Subcutaneous abdominal adipose tissue (tissue), 5 donors: Measurements from ENCODE around the gene IGSF3.
"Not testable (repeated sequence)": the region's sequence is repeated elsewhere in the genome, so short reads cannot be mapped to it uniquely, and the experiment has no call there.

Source experiments
- H3K27ac ChIP-seq: one replicate; pipeline ENCODE4 v1.7.0; 2013; ENCODE audit warnings: low read depth, mild to moderate bottlenecking, inconsistent platforms, low read length, moderate library complexity
- H3K27me3 ChIP-seq, 5 donors: one replicate each; pipeline ENCODE4 v1.7.0; 2013; ENCODE audit warnings: low read length in 5 of 5, inconsistent platforms in 1 of 5; ENCODE audit not compliant: control insufficient read depth in 5 of 5, insufficient read depth in 4 of 5
- H3K36me3 ChIP-seq, 5 donors: one replicate each; pipeline ENCODE4 v1.7.0; 2013; ENCODE audit warnings: low read length in 5 of 5; ENCODE audit not compliant: control insufficient read depth in 5 of 5, insufficient read depth in 5 of 5
- H3K4me1 ChIP-seq, 5 donors: one replicate each; pipeline ENCODE4 v1.7.0; 2013; ENCODE audit warnings: low read length in 5 of 5, mild to moderate bottlenecking in 3 of 5, moderate library complexity in 1 of 5; ENCODE audit not compliant: control insufficient read depth in 5 of 5, insufficient read depth in 5 of 5
- H3K4me3 ChIP-seq, 5 donors: one replicate each; pipeline ENCODE4 v1.7.0; 2013; ENCODE audit warnings: low read length in 5 of 5, low read depth in 1 of 5
- H3K9ac ChIP-seq, 5 donors: one replicate each; pipeline ENCODE4 v1.7.0; 2013; ENCODE audit warnings: low read length in 5 of 5, mild to moderate bottlenecking in 4 of 5, moderate library complexity in 3 of 5
- H3K9me3 ChIP-seq, 5 donors: one replicate each; pipeline ENCODE4 v1.7.0; 2013; ENCODE audit warnings: low read length in 5 of 5; ENCODE audit not compliant: control insufficient read depth in 5 of 5
- donor health status: healthy.
- donor health status: healthy.
- donor health status: healthy.
- donor health status: healthy.
- donor health status: healthy.

Gene IGSF3

GRCh38 chr1:116649041-116649440 lies 18.5 kb downstream of the IGSF3 start:
- H3K4me1 ChIP-seq, H3K9me3 ChIP-seq, H3K27ac ChIP-seq: not testable (repeated sequence)

GRCh38 chr1:116648325-116648724 lies 19.2 kb downstream of the IGSF3 start:
- not testable (repeated sequence) for H3K27ac ChIP-seq, H3K9me3 ChIP-seq, H3K27me3 ChIP-seq, H3K9ac ChIP-seq, H3K4me1 ChIP-seq, H3K4me3 ChIP-seq, H3K36me3 ChIP-seq

More at GRCh38 chr1:116649041-116649440, 18.5 kb downstream of the IGSF3 start:
- not testable (repeated sequence) for H3K9ac ChIP-seq, H3K4me3 ChIP-seq, H3K36me3 ChIP-seq, H3K27me3 ChIP-seq

DNA sequence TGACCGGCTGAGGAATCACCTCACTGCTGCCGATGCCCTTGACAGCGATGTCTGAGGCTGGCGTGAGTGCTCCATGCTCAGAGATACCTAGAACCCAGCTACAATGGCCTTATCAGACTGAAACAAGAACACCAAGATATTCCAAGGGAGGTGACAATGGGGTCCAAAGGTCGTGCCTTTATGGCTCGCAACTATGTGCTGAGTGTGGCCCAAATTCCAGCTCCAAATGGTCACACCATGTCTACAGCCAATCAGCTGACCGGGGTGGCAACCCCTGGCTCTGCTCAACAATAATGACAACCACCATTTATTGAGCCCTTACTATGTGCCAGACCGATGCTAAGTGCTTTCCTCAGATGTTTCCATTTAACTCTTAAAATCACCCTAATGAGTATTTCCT lies 20.3 kb downstream of the IGSF3 start:
- not testable (repeated sequence) for H3K9me3 ChIP-seq, H3K27ac ChIP-seq, H3K4me3 ChIP-seq, H3K9ac ChIP-seq, H3K36me3 ChIP-seq, H3K4me1 ChIP-seq, H3K27me3 ChIP-seq

- not testable (repeated sequence) for H3K27ac ChIP-seq, H3K9ac ChIP-seq, H3K9me3 ChIP-seq, H3K4me1 ChIP-seq, H3K27me3 ChIP-seq, H3K36me3 ChIP-seq, H3K4me3 ChIP-seq
Measured at GRCh38 chr1:116646673-116647170, 20.8 kb downstream of the IGSF3 start.

- not testable (repeated sequence) for H3K9me3 ChIP-seq, H3K36me3 ChIP-seq, H3K4me1 ChIP-seq, H3K27ac ChIP-seq, H3K9ac ChIP-seq, H3K27me3 ChIP-seq, H3K4me3 ChIP-seq
Measured at GRCh38 chr1:116645802-116646672, 21.5 kb downstream of the IGSF3 start.

DNA sequence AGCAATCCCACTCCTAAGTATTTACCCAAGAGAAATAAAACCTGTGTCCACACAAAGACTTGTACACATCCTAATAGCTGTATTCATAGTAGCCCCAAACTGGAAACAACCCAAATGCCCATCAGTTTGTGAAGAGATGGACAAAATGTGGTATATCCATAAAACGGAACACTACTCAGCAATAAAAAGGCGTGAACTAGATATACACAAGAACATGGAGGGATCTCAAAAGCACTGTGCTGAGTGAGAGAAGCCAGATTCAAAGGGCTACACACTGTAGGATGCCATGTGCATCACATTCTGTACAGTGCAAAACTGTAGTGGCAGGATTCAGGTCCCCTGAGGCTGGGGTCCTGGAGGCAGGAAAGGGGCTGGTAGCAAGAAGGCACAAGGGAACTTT lies 22.5 kb downstream of the IGSF3 start:
- not testable (repeated sequence) for H3K36me3 ChIP-seq, H3K9me3 ChIP-seq, H3K4me3 ChIP-seq, H3K9ac ChIP-seq, H3K27me3 ChIP-seq, H3K27ac ChIP-seq, H3K4me1 ChIP-seq

GRCh38 chr1:116644096-116644495 lies 23.4 kb downstream of the IGSF3 start:
- H3K9me3 ChIP-seq, H3K4me1 ChIP-seq, H3K27ac ChIP-seq, H3K27me3 ChIP-seq, H3K4me3 ChIP-seq, H3K36me3 ChIP-seq, H3K9ac ChIP-seq: not testable (repeated sequence)

DNA sequence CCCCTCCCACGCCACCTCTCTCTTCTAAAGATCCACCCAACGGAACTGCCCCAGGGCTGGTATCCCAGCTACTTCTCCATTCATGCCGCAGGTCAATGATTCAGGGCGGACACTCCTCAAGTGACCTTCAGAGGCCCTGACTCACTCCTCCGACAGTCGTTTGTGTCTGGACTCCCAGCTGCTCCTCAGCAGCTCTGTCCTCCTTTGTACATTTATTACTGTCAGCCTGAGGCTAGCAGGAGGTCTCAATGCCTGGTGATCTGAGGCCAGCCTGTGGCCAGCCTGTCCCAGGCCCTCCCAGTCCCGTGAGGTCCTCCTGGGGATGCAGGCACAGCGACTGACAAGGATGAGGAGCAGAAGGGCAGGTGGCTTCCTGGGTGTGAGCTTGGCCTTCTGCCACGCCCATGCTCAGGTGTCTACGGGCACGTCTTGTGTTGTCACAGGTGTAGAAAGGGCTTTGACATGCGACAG lies 24.2 kb downstream of the IGSF3 start:
- H3K4me3 ChIP-seq, H3K9me3 ChIP-seq, H3K4me1 ChIP-seq, H3K27me3 ChIP-seq, H3K9ac ChIP-seq, H3K36me3 ChIP-seq, H3K27ac ChIP-seq: not testable (repeated sequence)

- H3K36me3 ChIP-seq, H3K27ac ChIP-seq, H3K27me3 ChIP-seq, H3K4me3 ChIP-seq, H3K9me3 ChIP-seq, H3K9ac ChIP-seq, H3K4me1 ChIP-seq: not testable (repeated sequence)
Measured at GRCh38 chr1:116642311-116643280, 24.9 kb downstream of the IGSF3 start.

GRCh38 chr1:116637583-116637982 lies 29.9 kb downstream of the IGSF3 start:
- not testable (repeated sequence) for H3K36me3 ChIP-seq, H3K4me3 ChIP-seq, H3K4me1 ChIP-seq, H3K9ac ChIP-seq, H3K27me3 ChIP-seq, H3K9me3 ChIP-seq, H3K27ac ChIP-seq
